Measurements from ENCODE around the gene PIH1D1. TPM values are rescaled to one million over a fixed set of nuclear protein-coding genes. Genes with fewer than 3 reads are reported as not detected.

Gene PIH1D1
- total and polyA plus RNA-seq, 10 of the 15 experiments (the other 5 are each of a cell fraction or from before 2014, with no cell fraction given), result 16.1 to 153 (median 106) TPM

GRCh38 chr19:49453013-49453756 lies 1.6 kb upstream of the PIH1D1 start, which contains the start of gene ALDH16A1:
TSS of gene ALDH16A1 (plus strand) at chr19:49453225. CDS start at chr19:49453332, 107 bp downstream.
- ATAC-seq, result peak; percentile 91
- ChIA-PET POLR2A (interaction anchor here (0.6 to 6.1 kb wide), 22 partner anchors 8 to 739 kb away, joined by 3 to 81 read pairs (median 4); partner anchors contain the start of genes FLT3LG, GYS1, NOSIP and PRRG2), CTCF (interaction anchor here (0.6 to 5.1 kb wide), 8 partner anchors 9 to 125 kb away, joined by 3 to 46 read pairs (median 5); partner anchors contain the start of gene FLT3LG), SMC1A (ENCODE audit: uncharacterized antibody, unreplicated experiment) (interaction anchor here (9.0 kb wide), 1 partner anchor 16 kb away, joined by 53 read pairs; no protein-coding TSS in a partner anchor), RAD21 (ENCODE audit: unreplicated experiment) (interaction anchor here (0.8 to 9.0 kb wide), 5 partner anchors 18 to 138 kb away, joined by 3 to 90 read pairs (median 3); partner anchors contain the start of gene CD37)
- peak within 1 kb of the TSS; percentile 100 for H3K9ac ChIP-seq (ENCODE audit: control insufficient read depth, insufficient read depth, low read length)
- H3K36me3 ChIP-seq (ENCODE audit: control insufficient read depth in 2 of 2, insufficient read depth in 2 of 2, low read length in 1 of 2), result peaks cover 2% of the 10 kb centered on the region in 2 experiments; a peak in 1 of 4 replicates
- 2% methylated on average over 66 of the region's 66 CpGs for WGBS (ENCODE audit: insufficient coverage, insufficient replicate concordance, low lambda C conversion rate, missing lambda C conversion rate)
- intact Hi-C loops (cut with micrococcal nuclease; ENCODE audit: unreplicated experiment), result loop anchor here (5.0 kb wide), 1 partner anchor 121 kb away; no protein-coding TSS in a partner anchor
- H3K9me3 ChIP-seq (replicated peaks; ENCODE audit: control insufficient read depth, insufficient read depth, low read length), result no peaks in the 10 kb centered on the region
- peak within 1 kb of the TSS; percentile 93 for H3K4me2 ChIP-seq (ENCODE audit: control insufficient read depth, insufficient read depth)
- peaks cover 32% of the 10 kb centered on the region for H3K79me2 ChIP-seq (ENCODE audit: control insufficient read depth, insufficient read depth, low read length)
- DNase-seq (ENCODE audit: low read depth, low spot score), result peak; percentile 88
- no TSS peak for BruUV-seq (replicated peaks)
- peak within 1 kb of the TSS; percentile 100 for H3K27ac ChIP-seq (ENCODE audit: control insufficient read depth, insufficient read depth)
- no peaks in the 10 kb centered on the region; the same call in 1 of the 2 replicates for H4K20me1 ChIP-seq (ENCODE audit: control insufficient read depth, insufficient read depth)
- peak within 1 kb of the TSS; percentile 92 for H2AFZ ChIP-seq (ENCODE audit: control insufficient read depth, low read depth, low read length)
- H3K4me1 ChIP-seq (ENCODE audit: control insufficient read depth, insufficient read depth, low read length), result peaks cover 19% of the 10 kb centered on the region
- FAIRE-seq, result peak; percentile 99
- peak within 1 kb of the TSS; percentile 90 for H3K4me3 ChIP-seq
- H3K27me3 ChIP-seq (replicated peaks in 1 of 2; ENCODE audit: control insufficient read depth in 2 of 2, insufficient read depth in 2 of 2, low read length in 1 of 2), result no peaks in the 10 kb centered on the region
- in situ Hi-C loops (cut with MboI), result no loop called here
- TF ChIP-seq NR2C1 (IDR thresholded peaks at IDR 0.05) (no peak), RAD51 (IDR thresholded peaks at IDR 0.05) (peak; percentile 86), TAF1 (IDR thresholded peaks at IDR 0.05; ENCODE audit: borderline replicate concordance, low read depth, low read length) (peak; percentile 91), BACH1 (IDR thresholded peaks at IDR 0.05; ENCODE audit: borderline replicate concordance) (peak; percentile 72; the same call in 1 of the 2 replicates), STAT3 (IDR thresholded peaks at IDR 0.05; ENCODE audit: low read depth, low read length) (no peak), YY1 (IDR thresholded peaks at IDR 0.05; ENCODE audit: low read depth, low read length) (peak; percentile 66), SMAD1 (IDR thresholded peaks at IDR 0.05; ENCODE audit: low read depth, partially characterized antibody) (peak; percentile 97), ZNF24 (IDR thresholded peaks at IDR 0.05) (no peak), PAX5 (IDR thresholded peaks at IDR 0.05; ENCODE audit: borderline replicate concordance, low read depth, low read length) (no peak; the same call in 1 of the 2 replicates), RB1 (IDR thresholded peaks at IDR 0.05; ENCODE audit: borderline replicate concordance) (no peak), ATF3 (IDR thresholded peaks at IDR 0.05; ENCODE audit: borderline replicate concordance, extremely low read depth, low read depth, low read length) (peak; percentile 47; the same call in 1 of the 2 replicates), JUND (IDR thresholded peaks at IDR 0.05; ENCODE audit: low read depth, low read length) (0 out of 2 replicates have a peak, but pooled peaks have one; percentile 4)
- TF ChIP-seq, protein P1, sequence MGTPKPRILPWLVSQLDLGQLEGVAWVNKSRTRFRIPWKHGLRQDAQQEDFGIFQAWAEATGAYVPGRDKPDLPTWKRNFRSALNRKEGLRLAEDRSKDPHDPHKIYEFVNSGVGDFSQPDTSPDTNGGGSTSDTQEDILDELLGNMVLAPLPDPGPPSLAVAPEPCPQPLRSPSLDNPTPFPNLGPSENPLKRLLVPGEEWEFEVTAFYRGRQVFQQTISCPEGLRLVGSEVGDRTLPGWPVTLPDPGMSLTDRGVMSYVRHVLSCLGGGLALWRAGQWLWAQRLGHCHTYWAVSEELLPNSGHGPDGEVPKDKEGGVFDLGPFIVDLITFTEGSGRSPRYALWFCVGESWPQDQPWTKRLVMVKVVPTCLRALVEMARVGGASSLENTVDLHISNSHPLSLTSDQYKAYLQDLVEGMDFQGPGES (IDR thresholded peaks at IDR 0.05), result peak; percentile 15; the same call in 1 of the 2 replicates
- TF ChIP-seq, protein P2, sequence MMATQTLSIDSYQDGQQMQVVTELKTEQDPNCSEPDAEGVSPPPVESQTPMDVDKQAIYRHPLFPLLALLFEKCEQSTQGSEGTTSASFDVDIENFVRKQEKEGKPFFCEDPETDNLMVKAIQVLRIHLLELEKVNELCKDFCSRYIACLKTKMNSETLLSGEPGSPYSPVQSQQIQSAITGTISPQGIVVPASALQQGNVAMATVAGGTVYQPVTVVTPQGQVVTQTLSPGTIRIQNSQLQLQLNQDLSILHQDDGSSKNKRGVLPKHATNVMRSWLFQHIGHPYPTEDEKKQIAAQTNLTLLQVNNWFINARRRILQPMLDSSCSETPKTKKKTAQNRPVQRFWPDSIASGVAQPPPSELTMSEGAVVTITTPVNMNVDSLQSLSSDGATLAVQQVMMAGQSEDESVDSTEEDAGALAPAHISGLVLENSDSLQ (IDR thresholded peaks at IDR 0.05), result peak; percentile 76
- TF ChIP-seq, protein P3, sequence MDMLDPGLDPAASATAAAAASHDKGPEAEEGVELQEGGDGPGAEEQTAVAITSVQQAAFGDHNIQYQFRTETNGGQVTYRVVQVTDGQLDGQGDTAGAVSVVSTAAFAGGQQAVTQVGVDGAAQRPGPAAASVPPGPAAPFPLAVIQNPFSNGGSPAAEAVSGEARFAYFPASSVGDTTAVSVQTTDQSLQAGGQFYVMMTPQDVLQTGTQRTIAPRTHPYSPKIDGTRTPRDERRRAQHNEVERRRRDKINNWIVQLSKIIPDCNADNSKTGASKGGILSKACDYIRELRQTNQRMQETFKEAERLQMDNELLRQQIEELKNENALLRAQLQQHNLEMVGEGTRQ (IDR thresholded peaks at IDR 0.05; ENCODE audit: borderline replicate concordance, low read depth, low read length), result peak; percentile 79
- TF ChIP-seq, protein P4, sequence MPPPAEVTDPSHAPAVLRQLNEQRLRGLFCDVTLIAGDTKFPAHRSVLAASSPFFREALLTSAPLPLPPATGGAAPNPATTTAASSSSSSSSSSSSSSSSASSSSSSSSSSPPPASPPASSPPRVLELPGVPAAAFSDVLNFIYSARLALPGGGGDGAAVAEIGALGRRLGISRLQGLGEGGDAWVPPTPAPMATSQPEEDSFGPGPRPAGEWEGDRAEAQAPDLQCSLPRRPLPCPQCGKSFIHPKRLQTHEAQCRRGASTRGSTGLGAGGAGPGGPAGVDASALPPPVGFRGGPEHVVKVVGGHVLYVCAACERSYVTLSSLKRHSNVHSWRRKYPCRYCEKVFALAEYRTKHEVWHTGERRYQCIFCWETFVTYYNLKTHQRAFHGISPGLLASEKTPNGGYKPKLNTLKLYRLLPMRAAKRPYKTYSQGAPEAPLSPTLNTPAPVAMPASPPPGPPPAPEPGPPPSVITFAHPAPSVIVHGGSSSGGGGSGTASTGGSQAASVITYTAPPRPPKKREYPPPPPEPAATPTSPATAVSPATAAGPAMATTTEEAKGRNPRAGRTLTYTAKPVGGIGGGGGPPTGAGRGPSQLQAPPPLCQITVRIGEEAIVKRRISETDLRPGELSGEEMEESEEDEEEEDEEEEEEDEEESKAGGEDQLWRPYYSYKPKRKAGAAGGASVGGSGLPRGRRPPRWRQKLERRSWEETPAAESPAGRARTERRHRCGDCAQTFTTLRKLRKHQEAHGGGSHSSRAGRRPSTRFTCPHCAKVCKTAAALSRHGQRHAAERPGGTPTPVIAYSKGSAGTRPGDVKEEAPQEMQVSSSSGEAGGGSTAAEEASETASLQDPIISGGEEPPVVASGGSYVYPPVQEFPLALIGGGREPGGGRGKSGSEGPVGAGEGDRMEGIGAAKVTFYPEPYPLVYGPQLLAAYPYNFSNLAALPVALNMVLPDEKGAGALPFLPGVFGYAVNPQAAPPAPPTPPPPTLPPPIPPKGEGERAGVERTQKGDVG (CRISPR knock-in tag; IDR thresholded peaks at IDR 0.05), result no peak
